ENCODE data around the gene PRKN.

Gene PRKN

DNA sequence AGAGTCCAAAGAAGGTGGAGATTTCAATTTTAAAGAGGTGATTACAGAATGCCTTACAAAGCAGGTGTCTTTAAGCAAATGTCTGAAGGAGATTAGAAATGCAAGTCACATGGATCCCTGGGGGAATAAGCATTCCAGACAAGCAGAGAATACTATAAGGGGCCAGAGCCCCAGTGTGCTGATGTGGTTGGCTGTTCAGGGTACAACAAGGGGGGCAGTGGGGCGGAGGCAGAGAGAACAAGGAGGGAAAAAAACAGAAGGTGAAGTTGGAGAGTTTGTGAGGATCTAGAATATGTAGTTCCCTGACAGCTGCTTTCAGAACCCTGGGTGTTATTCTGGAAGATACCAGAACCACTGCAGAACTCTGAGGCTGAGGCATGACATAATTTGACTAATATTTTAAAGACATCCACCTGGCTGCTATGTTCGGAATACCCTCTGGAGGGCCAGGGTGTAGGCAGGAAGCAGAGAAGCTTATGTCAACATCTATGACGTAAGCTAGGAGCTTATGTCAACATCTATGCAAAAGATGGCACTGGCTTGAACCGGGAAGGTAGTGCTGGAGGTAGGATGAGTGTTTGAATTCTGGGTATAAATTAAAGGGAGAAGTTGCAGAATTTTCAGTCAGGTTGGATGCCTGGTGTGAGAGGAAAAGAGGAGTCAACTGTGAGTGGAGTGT is 1177.5 kb downstream of the PRKN start:
- no peak for DNase-seq

DNA sequence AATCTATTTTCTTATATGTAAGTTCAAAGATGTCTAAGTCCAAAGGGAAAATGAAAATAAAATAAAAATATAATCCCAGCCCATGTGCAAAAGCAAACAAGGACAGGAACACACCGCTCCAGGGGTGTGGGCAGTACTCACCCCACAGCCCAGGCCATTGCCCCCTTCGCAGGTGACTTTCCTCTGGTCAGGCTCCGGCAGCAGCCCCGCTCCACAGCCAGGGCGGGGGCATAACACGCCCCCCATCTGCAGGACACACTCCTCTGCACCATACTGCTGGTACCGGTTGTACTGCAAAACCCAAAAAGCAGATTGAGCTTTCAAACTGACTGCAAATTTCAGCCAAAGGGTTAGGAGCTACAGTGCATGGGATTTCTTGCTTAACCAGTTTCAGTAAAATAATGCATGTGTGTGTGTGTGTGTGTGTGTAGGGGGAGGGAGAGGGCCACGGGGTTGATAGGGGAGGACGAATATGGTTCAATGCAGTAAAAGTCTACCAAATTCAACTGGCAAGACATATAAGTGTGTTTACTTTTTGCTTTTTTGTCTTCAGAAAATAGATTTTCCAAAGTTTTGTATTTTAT is 1178.8 kb downstream of the PRKN start:
- no peak for DNase-seq

DNA sequence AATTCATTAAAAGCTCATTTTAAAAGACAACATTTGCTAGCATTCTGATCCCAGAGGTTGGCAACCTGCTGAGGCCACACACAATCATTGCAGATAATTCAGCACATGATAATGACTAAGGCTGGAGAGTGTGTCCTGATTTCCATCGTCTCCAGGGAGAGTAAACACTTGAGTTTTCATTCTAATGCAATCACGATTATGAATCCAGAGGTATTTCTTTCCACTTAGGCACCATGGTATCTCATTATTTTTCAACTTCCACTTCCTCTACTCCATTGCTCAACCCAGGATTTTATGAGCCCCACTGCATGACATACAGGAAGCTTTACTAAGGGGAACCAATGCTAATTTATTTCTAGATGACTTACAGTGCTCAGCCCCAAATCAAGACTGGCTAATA is 1179.9 kb downstream of the PRKN start:
- DNase-seq = no peak

DNA sequence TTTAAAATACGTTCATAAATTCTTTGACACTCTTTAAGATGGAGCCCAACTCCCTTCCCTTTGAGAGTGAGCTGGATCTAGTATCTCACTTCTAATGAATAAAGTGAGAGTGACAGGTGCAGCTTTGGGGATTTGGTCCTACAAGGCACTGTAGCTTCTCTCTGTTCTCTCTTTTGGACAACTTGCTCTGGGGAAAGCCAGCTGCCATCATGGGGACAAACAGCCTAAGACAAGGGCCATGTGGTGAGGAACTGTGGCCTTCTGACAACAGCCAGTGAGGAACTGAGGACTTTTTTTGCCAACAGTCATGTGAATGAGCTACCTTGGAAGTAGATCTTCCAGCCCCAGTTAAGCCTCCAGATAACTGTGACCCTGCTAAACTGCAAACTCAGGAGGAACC is 1180.9 kb downstream of the PRKN start:
- no peak for DNase-seq

DNA sequence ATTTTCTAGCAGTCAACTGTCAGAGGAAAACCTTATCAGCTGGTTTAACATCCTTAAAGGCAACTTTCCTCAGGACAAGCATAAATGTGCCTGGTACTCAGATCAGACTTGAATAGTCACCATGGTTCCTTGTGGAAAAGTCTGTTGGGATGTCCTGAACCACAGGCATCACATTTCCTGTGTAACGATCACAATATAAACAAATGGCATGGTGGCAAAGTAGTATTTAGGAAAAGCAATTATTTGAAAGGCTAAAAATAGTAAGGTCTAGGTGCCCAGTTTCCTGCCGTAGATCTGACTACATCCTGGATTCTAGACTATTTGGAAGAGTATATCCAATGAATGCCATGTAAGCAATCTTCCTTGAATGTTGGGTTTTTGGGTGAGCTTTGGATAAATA is 1181.8 kb downstream of the PRKN start:
- DNase-seq = no peak

- DNase-seq = no peak
These were observed 1182.6 kb downstream of the PRKN start for GRCh38 chr6:161544801-161545480.

DNA sequence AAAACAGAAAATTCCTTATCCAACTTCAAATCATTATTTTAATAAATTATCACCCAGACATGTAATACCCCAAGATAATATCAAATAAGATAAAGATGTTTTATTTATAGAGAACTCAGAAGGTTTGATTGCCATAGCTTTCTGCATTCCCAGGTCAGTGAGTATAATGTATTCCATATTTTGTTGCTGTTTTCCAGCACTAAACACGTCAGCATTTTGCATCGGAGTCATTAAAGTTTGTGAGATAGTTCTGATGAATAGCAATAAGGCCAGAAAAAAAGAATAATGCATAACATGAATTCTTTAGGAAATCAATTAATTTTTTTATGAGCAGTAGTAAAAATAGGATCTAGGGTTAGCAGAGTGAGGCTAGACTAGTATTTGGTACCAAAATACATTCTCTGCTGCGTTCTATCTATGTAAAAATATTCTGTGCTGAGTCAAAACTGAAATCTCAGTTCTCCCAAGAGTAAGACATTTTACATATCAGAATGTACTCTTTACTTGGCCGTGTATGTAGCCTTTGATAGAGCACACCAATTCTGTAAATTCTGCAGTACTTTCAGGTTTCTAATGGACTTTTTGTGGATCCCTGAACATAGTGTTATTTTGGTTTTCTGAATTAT is 1183.8 kb downstream of the PRKN start:
- no peak for DNase-seq

- DNase-seq = no peak
These were observed 1185.1 kb downstream of the PRKN start for GRCh38 chr6:161542346-161542980.

DNA sequence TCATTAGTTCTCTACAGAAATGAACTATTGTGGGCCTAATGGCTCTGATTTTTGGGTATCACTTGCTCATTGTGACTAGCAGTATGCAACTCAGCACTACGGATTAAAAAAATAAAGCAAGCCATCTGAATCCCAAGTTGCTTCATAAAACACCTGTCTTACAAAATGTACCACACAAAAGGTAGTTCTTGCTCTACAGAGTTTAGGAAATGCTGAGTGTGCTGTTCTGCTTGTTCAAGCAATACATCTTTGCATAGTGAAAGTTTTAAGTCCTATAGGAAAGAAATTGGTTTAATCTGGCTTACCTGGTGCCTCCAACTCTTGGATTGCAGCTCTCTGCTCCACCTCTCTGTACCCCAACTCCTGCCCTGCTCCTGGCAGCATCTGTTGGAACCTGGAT is 1187.0 kb downstream of the PRKN start:
- no peak for DNase-seq

DNA sequence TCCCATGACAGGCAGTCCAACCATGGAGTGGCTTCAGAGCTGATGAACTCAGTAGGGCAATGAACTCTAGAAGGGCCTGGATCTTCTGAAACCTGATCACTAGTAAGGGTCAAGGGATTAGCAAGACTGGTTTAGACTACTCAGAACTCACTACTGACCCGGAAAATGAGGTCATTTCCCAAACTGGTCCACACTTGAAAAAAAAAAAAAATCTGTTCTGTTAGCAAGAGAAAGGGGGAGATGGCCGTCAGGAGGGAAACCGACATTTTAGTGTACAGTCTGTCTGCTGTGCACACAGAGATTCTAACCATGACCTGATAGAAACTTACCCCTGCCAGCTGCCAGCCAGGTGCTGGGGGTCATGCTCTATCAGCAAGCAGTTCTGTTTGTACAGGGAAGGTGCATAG is 1191.3 kb downstream of the PRKN start:
- DNase-seq = no peak

DNA sequence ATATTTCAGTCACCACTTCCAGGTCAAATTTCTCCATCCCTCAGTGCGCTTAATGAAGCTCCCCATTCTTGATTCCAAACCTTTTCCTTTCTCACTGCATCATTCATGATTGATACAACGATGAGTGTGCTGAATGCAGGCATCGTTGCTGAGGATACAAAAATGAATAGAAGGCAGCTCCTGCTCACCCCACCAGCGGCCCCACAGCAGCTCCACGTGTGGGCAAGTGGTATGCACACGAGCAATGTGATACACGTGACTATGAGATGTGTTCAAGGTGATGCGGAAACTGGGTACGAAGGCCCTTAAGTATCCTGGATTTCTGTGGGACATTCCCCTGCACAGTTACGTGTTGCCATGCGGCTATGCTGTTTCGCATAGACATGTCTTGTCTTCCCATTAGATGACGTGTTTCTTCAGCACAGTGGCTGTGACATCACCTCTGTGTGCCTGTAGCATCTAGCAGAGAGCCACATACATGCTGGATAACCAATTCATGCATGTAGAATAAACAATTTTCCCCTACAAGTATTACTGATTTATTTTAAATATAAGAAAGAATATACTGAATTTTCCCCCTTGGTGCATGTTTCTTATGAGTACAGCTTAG is 1193.2 kb downstream of the PRKN start:
- no peak for DNase-seq

DNA sequence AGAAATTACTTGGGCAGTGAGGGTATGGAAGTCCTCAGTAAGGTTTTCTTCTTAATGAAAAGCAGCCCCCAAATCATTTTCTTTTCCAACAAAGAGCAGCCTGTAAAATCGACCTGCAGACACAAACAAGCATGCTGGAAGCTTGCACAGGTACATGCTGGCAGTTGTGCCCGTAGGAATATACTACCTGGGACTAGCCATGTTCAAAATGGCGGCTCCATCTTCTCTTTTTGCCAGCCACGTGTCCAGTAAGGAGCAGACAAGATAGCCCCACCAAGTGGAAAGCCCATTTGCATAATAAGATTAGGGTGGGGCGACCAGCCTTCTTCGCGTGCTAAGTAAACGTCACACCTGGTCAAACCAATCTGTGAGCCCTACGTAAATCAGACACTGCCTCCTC is 1194.3 kb downstream of the PRKN start:
- no peak for DNase-seq

GRCh38 chr6:161532536-161532935 is 1195.0 kb downstream of the PRKN start:
- no peak for DNase-seq

DNA sequence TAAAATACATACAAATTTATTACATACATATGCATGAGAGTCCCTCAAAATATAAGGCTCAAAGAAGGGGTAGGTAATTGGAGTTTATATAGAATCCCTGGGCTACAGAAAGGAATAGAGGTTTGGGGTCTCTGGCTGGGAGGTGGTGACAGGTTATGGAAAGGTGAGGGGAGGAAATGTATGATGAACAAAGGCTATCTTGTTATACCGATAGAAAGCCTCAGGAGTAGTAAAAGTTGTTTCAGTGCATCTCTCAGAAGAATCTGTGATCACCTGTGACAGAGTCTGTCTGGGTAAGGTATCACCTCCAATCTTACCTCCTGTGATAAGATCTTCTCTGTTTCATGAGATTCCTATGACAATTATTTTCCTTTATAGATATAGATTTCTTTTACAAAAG is 1200.8 kb downstream of the PRKN start:
- no peak for DNase-seq

- DNase-seq = no peak
These were observed 1204.2 kb downstream of the PRKN start for GRCh38 chr6:161523362-161523761.

DNA sequence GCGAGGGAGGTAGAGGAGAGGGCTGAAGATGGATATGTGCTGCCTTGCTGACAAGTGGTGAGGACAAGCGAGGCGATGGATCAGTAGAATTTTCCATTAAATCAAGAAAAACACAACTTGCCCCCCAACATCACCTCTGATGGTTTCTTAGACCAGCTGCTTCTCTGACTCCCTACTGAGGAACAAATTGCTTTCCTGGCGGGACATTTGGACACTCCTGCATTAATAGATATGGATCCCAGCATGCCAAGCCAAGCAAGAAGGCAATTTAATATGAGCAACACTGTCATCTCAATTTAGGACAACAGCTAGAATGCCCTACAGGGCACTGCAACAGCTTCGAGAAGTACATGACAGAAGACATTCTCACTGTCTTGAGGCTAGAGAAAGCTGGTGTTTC is 1205.3 kb downstream of the PRKN start:
- no peak for DNase-seq

DNA sequence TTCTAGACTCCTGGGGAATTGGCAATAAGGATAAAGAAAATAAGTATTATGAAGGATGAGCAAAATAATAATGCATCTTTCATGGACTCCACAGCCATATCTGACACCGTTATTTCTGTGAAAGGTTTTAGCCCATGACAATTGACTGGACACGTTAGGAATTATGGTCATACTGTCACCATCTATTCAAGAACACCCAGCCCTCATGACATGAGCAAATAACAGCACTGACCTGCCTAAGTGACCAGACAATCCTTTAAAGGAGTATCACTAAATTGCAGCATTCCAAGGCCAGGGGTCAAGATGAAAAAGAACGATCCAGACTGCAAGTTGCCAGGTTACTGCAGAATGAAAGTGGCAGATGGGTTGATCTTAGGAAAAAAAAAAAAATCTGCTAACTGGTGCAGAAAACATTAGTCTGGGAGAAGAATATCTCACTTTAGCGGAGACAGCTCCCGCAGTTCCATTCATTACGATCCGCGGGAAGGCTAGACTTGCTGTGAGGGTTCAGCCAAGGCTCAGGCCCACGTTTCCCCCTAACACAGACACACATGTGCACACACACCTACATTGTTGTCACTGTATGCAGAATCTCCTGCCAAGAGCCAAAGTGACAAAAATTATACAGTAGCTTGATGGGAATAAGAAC is 1216.0 kb downstream of the PRKN start:
- DNase-seq = no peak

DNA sequence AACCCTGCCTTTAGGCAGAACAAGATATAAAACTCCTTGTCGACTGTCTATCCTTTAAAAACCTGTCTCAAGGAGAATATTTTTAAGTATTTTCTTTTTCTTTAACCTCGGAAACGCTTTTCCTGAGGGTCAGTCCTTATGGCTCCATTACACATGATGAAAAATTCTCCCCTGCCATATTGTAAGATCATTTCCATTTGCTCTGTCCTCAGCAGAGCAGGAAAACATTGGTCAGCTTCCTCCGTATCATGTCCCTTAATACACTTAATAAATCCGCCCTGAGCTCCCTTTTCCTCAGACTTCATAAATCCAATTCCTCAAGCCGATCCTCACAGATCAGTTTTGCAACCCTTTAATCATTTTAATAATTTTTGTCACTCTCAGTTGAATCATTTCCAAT is 1219.2 kb downstream of the PRKN start:
- DNase-seq = no peak

GRCh38 chr6:161507375-161507774 is 1220.2 kb downstream of the PRKN start:
- DNase-seq = no peak

- no peak for DNase-seq
These were observed 1224.0 kb downstream of the PRKN start for GRCh38 chr6:161503570-161503969.

GRCh38 chr6:161498881-161499280 is 1228.7 kb downstream of the PRKN start:
- no peak for DNase-seq

- no peak for DNase-seq
These were observed 1229.2 kb downstream of the PRKN start for GRCh38 chr6:161498359-161498758.

DNA sequence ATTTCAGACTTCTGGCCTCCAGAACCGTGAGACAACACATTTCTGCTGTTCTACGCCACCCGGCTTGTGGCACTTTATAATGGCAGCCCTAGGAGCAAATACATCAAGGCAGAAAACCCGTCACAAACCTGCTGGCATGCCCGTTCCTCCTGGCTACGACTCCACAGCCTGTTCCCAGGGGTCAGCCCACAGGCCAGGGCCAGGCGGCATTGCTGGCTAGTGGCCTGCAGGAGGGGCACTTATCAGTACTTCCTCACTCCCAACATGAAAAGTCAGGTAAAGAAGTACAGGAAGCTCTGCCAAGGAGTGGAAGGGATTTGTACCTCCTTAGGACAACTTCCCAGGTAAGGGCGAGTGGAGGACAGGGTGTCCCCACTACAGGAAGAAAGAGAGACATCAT is 1230.6 kb downstream of the PRKN start:
- no peak for DNase-seq

All from CD4-positive, alpha-beta T cell treated with Interleukin-4 for 4 hours (primary cell).